Panc1 (cell line): ENCODE measurements around the gene RANBP1. TPM values are rescaled to one million over a fixed set of nuclear protein-coding genes. Genes with fewer than 3 reads are reported as not detected.
"Not testable (repeated sequence)": the region's sequence is repeated elsewhere in the genome, so short reads cannot be mapped to it uniquely, and the experiment has no call there.

Experiments
- ATAC-seq: fragments of 200-7000 bp; cut with Tn5 transposase; 2 replicates; pipeline ENCODE4 v1.9.1; 2020; ENCODE audit warnings: mild to moderate bottlenecking, moderate library complexity
- BruUV-seq: library from RNA; stranded (reverse); fragments of 400-500 nt; replicated peaks from 2 replicates; lab custom pipeline; 2021; lab: Mats Ljungman, UMichigan
- CTCF ChIA-PET: fragments of 300-600 bp; sonication (Branson Sonifier 250); formaldehyde crosslinking; loops from one replicate; lab custom pipeline; 2022; ENCODE audit warnings: antibody characterized with exemption; lab: Charles Lee
- POLR2A ChIA-PET: fragments of 300-600 bp; sonication (Branson Sonifier 250); formaldehyde crosslinking; loops from one replicate; lab custom pipeline; 2022; ENCODE audit warnings: antibody characterized with exemption; lab: Charles Lee
- DNase-seq: peaks from one replicate; pipeline ENCODE4 v3.0.0-alpha.2; 2010; ENCODE audit warnings: low read depth, low spot score
- H3K27ac ChIP-seq: 2 replicates; pipeline ENCODE4 v1.5.1; 2011; ENCODE audit warnings: mild to moderate bottlenecking, low read length, inconsistent platforms
- H3K27me3 ChIP-seq: fragments of 200-500 bp; sonication (Bioruptor generic); 2 replicates; pipeline ENCODE4 v1.6.0; 2014; ENCODE audit warnings: low read length, inconsistent platforms; ENCODE audit not compliant: control insufficient read depth, insufficient read depth
- H3K36me3 ChIP-seq: fragments of 200-500 bp; sonication (Bioruptor generic); 2 replicates; pipeline ENCODE4 v1.5.1; 2014; ENCODE audit warnings: inconsistent platforms, mild to moderate bottlenecking, low read length, moderate library complexity; ENCODE audit not compliant: control insufficient read depth, insufficient read depth
- H3K4me1 ChIP-seq: 2 replicates; pipeline ENCODE4 v1.5.1; 2011; ENCODE audit warnings: inconsistent platforms, mild to moderate bottlenecking, low read length, moderate library complexity; ENCODE audit not compliant: control insufficient read depth, insufficient read depth
- H3K4me3 ChIP-seq, 2 experiments: 2 replicates each; pipeline ENCODE4 v1.5.1; 2011 to 2012; ENCODE audit warnings: low read depth in 2 of 2, low read length in 2 of 2, mild to moderate bottlenecking in 2 of 2, inconsistent platforms in 1 of 2, moderate library complexity in 1 of 2
- H3K9me3 ChIP-seq: fragments of 200-500 bp; sonication (Bioruptor generic); 2 replicates; pipeline ENCODE4 v1.5.1; 2014; ENCODE audit warnings: low read depth, mild to moderate bottlenecking, inconsistent platforms, low read length, moderate library complexity; ENCODE audit not compliant: control insufficient read depth, insufficient read depth
- CTCF ChIP-seq: fragments of 450-650 bp; IDR thresholded peaks from 2 replicates; pipeline ENCODE4 v1.5.1; 2017; ENCODE audit warnings: mild to moderate bottlenecking
- POLR2AphosphoS5 ChIP-seq: IDR thresholded peaks from 2 replicates; pipeline ENCODE4 v1.6.1; 2012; ENCODE audit warnings: mild to moderate bottlenecking, low read depth, low read length, moderate library complexity
- SIN3A ChIP-seq: IDR thresholded peaks from 2 replicates; pipeline ENCODE4 v1.6.1; 2012; ENCODE audit warnings: low read depth, mild to moderate bottlenecking, low read length, moderate library complexity, borderline replicate concordance; ENCODE audit not compliant: insufficient read depth
- TCF7L2 ChIP-seq: IDR thresholded peaks from 2 replicates; pipeline ENCODE4 v1.6.1; 2011; ENCODE audit warnings: mild to moderate bottlenecking, low read depth, low read length, inconsistent platforms
- in situ Hi-C: cut with HindIII; loops from 2 replicates; pipeline ENCODE4 v1.10.0; 2016; ENCODE audit warnings: low sequenced_read_pairs, low pct_unique_long_range_greater_than_20kb
- intact Hi-C: fragments of 100-400 bp; cut with micrococcal nuclease; formaldehyde crosslinking; loops from one replicate; pipeline ENCODE4 v1.10.0; 2022; ENCODE audit not compliant: unreplicated experiment
- total RNA-seq: library from RNA; stranded (reverse); gene quantifications from one replicate; pipeline ENCODE4 v1.2.1, GENCODE V29; 2021; ENCODE audit not compliant: unreplicated experiment
- TF ChIP-seq, protein P1 (sequence below), 2 experiments: IDR thresholded peaks; 2 replicates each; pipeline ENCODE4 v1.6.1; 2011 to 2012; ENCODE audit warnings: low read depth in 2 of 2, control low read depth in 1 of 2, low read length in 1 of 2, mild to moderate bottlenecking in 1 of 2, moderate library complexity in 1 of 2; ENCODE audit not compliant: insufficient read depth in 1 of 2

RANBP1 gene
- total RNA-seq, 1 experiment from 2014 or later, result 232 TPM

GRCh38 chr22:20158391-20159036, 42.6 kb downstream of the RANBP1 start:
- ChIA-PET CTCF (no interaction called here), POLR2A (no interaction called here)
- H3K4me1 ChIP-seq, result no peaks in the 10 kb centered on the region
- ATAC-seq, result no peak
- no peak for DNase-seq
- no peaks in the 10 kb centered on the region for H3K9me3 ChIP-seq
- H3K4me3 ChIP-seq, result no peak overlapping the region
- no TSS peak for BruUV-seq
- intact Hi-C loops, result no loop called here
- H3K27me3 ChIP-seq, result no peaks in the 10 kb centered on the region
- in situ Hi-C loops, result no loop called here
- no peak overlapping the region for H3K27ac ChIP-seq
- TF ChIP-seq TCF7L2, result no peak
- TF ChIP-seq, protein P1, sequence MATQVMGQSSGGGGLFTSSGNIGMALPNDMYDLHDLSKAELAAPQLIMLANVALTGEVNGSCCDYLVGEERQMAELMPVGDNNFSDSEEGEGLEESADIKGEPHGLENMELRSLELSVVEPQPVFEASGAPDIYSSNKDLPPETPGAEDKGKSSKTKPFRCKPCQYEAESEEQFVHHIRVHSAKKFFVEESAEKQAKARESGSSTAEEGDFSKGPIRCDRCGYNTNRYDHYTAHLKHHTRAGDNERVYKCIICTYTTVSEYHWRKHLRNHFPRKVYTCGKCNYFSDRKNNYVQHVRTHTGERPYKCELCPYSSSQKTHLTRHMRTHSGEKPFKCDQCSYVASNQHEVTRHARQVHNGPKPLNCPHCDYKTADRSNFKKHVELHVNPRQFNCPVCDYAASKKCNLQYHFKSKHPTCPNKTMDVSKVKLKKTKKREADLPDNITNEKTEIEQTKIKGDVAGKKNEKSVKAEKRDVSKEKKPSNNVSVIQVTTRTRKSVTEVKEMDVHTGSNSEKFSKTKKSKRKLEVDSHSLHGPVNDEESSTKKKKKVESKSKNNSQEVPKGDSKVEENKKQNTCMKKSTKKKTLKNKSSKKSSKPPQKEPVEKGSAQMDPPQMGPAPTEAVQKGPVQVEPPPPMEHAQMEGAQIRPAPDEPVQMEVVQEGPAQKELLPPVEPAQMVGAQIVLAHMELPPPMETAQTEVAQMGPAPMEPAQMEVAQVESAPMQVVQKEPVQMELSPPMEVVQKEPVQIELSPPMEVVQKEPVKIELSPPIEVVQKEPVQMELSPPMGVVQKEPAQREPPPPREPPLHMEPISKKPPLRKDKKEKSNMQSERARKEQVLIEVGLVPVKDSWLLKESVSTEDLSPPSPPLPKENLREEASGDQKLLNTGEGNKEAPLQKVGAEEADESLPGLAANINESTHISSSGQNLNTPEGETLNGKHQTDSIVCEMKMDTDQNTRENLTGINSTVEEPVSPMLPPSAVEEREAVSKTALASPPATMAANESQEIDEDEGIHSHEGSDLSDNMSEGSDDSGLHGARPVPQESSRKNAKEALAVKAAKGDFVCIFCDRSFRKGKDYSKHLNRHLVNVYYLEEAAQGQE (IDR thresholded peaks at IDR 0.05; ENCODE audit: insufficient read depth in 1 of 2, low read depth in 2 of 2, low read length in 1 of 2), result no peak
- H3K36me3 ChIP-seq, result no peaks in the 10 kb centered on the region

DNA sequence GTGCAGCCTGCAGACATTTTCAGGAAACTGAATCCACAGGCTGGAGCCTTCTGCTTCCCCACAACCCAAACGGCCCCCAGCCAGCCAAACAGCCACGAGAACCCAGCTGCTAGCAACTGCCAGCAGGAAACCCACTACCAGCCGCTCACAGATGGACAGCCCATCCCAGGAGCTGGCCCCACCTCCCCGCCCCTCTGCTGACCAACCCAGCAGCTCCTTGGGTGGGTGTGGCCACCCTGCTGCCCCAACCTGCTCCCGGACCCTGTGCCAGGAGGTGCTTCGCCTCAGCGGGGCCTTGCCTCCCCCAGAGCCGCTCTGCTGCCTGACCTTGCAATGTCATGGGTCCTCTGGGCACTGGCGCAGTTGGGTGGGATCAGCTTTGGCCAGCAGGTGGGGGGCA, 43.2 kb downstream of the RANBP1 start:
- DNase-seq (no peak), ATAC-seq (no peak)
- no peak for TF ChIP-seq CTCF
- TF ChIP-seq POLR2AphosphoS5, result no peak
- no peak for TF ChIP-seq TCF7L2
- no peak for TF ChIP-seq SIN3A
- TF ChIP-seq, protein P1 (IDR thresholded peaks at IDR 0.05; ENCODE audit: insufficient read depth in 1 of 2, low read depth in 2 of 2, low read length in 1 of 2), result no peak
- no peaks in the 10 kb centered on the region for H3K36me3 ChIP-seq
- H3K27me3 ChIP-seq, result no peaks in the 10 kb centered on the region
- intact Hi-C loops (no loop called here), in situ Hi-C loops (no loop called here)
- no peak overlapping the region for H3K4me3 ChIP-seq
- H3K4me1 ChIP-seq, result no peaks in the 10 kb centered on the region
- ChIA-PET CTCF (no interaction called here), POLR2A (no interaction called here)
- H3K27ac ChIP-seq, result no peak overlapping the region
- no TSS peak for BruUV-seq
- H3K9me3 ChIP-seq, result no peaks in the 10 kb centered on the region

DNA sequence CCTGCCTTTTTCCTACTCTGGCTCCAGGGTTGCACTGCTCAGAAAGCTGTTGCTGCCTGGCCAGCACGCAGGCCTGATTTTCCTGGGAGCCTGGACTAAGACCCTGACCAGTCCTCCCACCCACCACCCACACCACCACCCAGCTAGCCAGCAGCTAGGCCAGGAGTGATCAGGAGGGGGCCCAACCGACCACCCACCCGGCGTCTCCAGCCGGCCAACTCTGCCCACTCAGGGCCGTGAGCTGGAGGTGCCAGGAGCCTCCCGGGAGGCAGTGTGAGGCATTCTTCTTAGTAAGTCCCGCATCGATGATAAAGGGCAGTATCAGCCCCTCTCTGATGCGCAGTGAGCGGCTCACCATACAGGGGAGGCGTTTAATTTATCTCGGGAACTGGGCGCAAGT, 43.6 kb downstream of the RANBP1 start:
- H3K9me3 ChIP-seq, H3K27ac ChIP-seq, ATAC-seq, H3K27me3 ChIP-seq, BruUV-seq, H3K4me3 ChIP-seq, CTCF ChIA-PET, POLR2A ChIA-PET, in situ Hi-C loops, H3K4me1 ChIP-seq, intact Hi-C loops, H3K36me3 ChIP-seq, DNase-seq: not testable (repeated sequence)
